ENCODE data around the gene A4GNT.

A4GNT gene

DNA sequence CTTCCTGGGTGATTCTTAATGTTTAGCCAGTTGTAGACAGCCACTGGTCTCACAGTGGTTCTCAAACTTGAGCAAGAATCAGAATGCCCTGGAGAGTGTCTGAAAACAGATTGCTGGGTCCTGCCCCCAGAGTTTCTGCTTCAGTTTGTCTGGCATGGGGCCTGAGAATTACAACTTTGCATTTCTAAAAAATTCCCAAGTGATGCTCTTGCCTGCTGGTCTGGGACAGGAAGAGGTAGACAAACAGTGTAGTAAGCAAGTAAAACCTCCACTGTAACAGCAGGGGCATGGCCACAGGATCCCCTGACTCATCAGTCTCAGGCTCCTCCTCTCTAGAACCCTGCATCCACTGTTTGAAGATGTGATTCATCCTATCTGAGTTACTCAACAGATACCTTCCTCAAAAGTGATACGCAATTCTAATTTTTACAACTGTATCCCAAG lies 53.3 kb downstream of the A4GNT start:
- no peak for DNase-seq (ENCODE audit: low read depth)

DNA sequence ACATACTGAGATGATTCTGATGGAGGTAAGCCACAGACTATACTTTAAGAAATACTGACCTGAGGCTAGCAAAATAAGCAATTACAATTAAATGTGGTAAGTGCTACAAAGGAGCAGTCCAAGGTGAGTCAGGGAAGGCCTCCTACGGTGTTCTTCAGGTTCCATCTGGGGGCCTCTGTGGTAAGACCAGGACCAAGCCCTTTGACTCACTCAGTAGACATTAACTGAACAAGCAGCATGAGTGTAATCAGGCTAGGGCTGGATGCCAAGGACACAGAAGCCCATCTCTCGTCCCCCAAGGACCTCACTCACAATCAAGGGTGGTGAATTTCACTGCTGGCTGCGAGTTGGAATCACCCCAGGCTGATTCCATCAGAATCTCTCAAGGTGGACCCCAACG lies 54.1 kb downstream of the A4GNT start:
- no peak for DNase-seq (ENCODE audit: low read depth)

Measured in activated gamma-delta T cell treated with anti-CD3 and anti-CD28 coated beads, Interleukin-2, amount 50 U/mL, for 16 hours (primary cell).